ENCODE results near the gene MEI1.

The MEI1 gene

DNA sequence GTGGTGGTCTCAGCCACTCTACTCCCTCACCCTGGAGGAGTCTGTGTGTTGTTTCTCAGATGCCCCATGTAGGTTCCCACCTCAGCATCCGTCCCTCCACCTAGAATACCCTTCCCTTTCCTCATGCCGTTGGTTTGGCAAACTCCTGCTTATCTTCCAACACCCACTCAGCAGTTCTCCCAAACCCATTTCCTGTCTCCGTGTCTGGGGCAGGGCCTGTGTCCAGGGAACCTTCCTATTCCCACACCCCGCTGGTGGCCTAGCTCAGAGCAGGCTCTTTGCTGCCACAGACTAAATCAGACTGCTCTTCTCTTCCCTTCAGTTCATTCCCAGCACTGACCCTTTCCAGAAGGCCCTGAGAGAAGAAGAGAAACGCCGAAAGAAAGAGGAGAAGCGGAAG, 126.1 kb downstream of the MEI1 start:
- no peak overlapping the region for H3K9ac ChIP-seq (ENCODE audit: low read depth, low read length)
- no peak overlapping the region for H3K27ac ChIP-seq (ENCODE audit: low read depth, low read length)
- no peaks in the 10 kb centered on the region for H3K9me3 ChIP-seq (ENCODE audit: insufficient read depth, low read depth, low read length)
- H3K36me3 ChIP-seq (ENCODE audit: insufficient read depth, low read length): 0 out of 2 replicates have a peak, but pooled peaks cover 5% of the 10 kb centered on the region
- H3K4me3 ChIP-seq (ENCODE audit: low read length): no peak overlapping the region
- WGBS: 89% methylated on average over 7 of the region's 7 CpGs
- peaks cover 18% of the 10 kb centered on the region for H3K4me1 ChIP-seq (ENCODE audit: insufficient read depth, low read length)
- no peaks in the 10 kb centered on the region for H3K27me3 ChIP-seq (ENCODE audit: insufficient read depth, low read length)

DNA sequence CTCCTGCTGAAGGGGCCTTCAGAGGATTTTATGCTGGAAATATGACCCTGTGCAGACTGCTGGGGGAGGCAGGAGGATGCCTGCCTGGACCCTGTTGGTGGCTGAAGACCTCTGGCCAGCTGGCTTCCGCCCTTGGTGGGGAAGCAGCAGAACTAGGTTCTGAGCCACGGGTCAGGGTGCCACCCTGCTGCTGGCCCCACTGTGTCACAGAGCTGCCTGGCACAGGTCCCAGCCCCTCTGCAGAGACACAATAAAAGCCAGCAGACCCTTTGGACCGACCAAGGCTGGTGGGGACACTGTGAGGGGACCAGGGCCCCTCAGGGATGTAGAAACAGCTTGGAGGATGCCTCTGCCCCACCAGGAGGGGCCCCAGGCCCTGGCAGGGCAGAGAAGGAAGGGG, 126.7 kb downstream of the MEI1 start:
- H3K4me1 ChIP-seq (ENCODE audit: insufficient read depth, low read length): peaks cover 18% of the 10 kb centered on the region
- H3K4me3 ChIP-seq (ENCODE audit: low read length): no peak overlapping the region
- H3K9me3 ChIP-seq (ENCODE audit: insufficient read depth, low read depth, low read length): no peaks in the 10 kb centered on the region
- 91% methylated on average over 3 of the region's 3 CpGs for WGBS
- no peaks in the 10 kb centered on the region for H3K27me3 ChIP-seq (ENCODE audit: insufficient read depth, low read length)
- H3K36me3 ChIP-seq (ENCODE audit: insufficient read depth, low read length): 0 out of 2 replicates have a peak, but pooled peaks cover 5% of the 10 kb centered on the region
- no peak overlapping the region for H3K27ac ChIP-seq (ENCODE audit: low read depth, low read length)
- H3K9ac ChIP-seq (ENCODE audit: low read depth, low read length): no peak overlapping the region

DNA sequence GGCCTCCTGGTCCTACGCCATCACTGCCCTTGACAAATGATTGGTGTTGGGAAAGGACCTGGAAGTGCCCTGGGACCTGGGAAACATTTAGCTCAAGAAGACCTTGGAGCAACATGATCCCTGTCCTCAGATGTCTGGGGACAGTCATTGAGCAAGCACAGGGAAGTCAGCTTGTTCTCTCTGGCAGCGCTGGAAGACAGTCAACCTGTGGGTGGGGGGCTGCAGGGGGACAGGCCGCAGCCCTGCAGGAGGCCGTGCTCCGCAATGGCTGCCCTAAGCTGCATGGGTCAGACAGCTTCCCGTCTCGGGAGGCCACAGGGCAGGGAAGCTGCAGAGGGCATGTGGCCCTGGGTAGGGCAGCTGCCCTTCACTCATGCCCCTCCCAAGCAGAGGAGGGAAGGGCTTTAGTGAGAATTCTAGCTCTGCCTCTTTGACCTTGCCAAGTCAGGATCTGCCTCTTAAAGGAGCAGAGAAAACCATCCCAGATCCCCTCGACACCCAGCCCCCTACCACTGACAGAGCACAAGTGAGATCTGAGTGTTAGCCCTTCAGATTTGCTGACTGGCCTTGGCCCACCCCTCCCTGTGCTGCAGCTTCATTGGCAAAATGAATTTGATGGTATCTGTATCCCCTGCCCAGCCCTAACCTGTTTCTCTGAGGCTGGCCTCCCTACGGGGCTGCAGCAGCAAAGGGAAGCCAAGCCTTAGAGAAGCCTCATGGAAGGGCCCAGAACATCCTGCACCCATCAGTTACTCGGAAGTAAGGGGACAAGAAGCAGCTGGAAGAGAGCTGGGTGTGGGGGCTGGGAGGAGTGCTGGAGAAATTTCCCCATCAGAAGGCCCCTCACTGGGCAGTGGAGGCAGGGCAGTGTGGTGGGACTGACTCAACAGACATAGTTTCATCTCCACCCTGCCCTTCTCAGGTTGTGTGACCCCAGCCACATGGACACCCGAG, 127.4 kb downstream of the MEI1 start:
- H3K9me3 ChIP-seq (ENCODE audit: insufficient read depth, low read depth, low read length): no peaks in the 10 kb centered on the region
- no peak overlapping the region for H3K9ac ChIP-seq (ENCODE audit: low read depth, low read length)
- H3K4me3 ChIP-seq (ENCODE audit: low read length): no peak overlapping the region
- peaks cover 18% of the 10 kb centered on the region for H3K4me1 ChIP-seq (ENCODE audit: insufficient read depth, low read length)
- WGBS: 87% methylated on average over 11 of the region's 11 CpGs
- H3K36me3 ChIP-seq (ENCODE audit: insufficient read depth, low read length): 0 out of 2 replicates have a peak, but pooled peaks cover 5% of the 10 kb centered on the region
- no peak overlapping the region for H3K27ac ChIP-seq (ENCODE audit: low read depth, low read length)
- H3K27me3 ChIP-seq (ENCODE audit: insufficient read depth, low read length): no peaks in the 10 kb centered on the region

DNA sequence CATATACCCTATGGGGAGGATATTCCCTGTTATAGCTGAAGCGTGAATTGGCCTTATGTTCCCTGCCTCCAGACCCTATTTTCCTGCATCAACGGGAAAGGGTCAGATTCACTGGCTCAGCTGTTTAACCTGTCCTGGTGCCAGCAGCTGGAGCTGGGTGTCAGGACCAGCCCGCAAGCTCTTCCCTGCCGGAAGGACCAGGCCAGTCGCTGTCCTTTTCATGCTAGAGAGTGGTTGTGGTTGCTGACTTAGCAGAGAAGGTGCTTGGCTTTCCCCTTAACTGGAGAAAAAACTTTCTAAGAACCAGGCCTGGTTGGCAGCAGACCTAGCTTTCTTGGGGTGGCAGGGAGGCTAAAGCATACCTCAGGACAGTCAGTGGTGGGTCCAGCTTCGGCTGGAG, 128.4 kb downstream of the MEI1 start:
- Histone ChIP-seq H3K27me3 (ENCODE audit: insufficient read depth, low read length) (no peaks in the 10 kb centered on the region), H3K36me3 (ENCODE audit: insufficient read depth, low read length) (0 out of 2 replicates have a peak, but pooled peaks cover 5% of the 10 kb centered on the region), H3K9ac (ENCODE audit: low read depth, low read length) (no peak overlapping the region), H3K9me3 (ENCODE audit: insufficient read depth, low read depth, low read length) (no peaks in the 10 kb centered on the region), H3K4me3 (ENCODE audit: low read length) (no peak overlapping the region), H3K27ac (ENCODE audit: low read depth, low read length) (no peak overlapping the region), H3K4me1 (ENCODE audit: insufficient read depth, low read length) (peaks cover 18% of the 10 kb centered on the region)
- WGBS: 91% methylated on average over 6 of the region's 6 CpGs

DNA sequence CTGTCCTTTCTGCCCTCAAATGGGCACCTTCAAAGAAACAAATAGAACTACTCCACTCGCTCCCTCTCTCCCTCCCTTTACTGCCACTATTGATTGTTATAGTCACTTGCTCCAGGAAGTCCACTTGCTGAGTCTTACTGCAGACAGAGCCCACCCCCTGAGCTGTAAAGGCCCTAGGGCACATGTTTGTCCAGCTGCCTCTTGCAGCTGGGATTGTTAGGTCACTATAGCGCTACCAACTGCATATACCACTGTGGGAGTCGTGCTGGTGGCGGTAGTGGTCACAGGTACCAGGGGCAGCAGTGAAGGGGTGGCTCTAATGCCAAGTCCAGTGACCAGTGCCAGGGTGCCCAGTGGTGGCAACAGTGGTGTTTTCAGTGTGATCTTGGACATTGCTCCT, 129.2 kb downstream of the MEI1 start:
- H3K27ac ChIP-seq (ENCODE audit: low read depth, low read length): no peak overlapping the region
- WGBS: 93% methylated on average over 4 of the region's 4 CpGs

DNA sequence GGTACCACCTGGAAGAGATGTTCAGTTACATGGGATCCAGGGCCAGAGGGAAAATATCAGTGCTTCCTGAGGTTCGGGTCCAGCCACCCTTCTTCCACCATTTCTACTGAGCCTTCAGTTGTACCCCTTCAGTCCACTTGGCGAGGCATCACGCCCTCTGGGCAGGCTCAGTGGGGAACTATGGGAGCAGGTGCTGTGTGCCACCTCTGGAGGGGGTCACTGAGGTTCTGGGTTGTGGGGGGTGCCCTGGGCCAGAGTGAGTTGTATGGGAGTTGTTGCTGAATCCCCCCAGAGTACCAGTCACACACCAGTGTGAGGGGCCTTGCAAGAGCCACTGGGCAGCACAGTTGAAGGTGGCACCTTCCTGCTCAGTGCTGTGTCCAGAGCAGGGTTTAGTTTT, 130.9 kb downstream of the MEI1 start:
- Histone ChIP-seq H3K9ac (ENCODE audit: low read depth, low read length) (no peak overlapping the region), H3K9me3 (ENCODE audit: insufficient read depth, low read depth, low read length) (no peaks in the 10 kb centered on the region), H3K27ac (ENCODE audit: low read depth, low read length) (no peak overlapping the region), H3K4me1 (ENCODE audit: insufficient read depth, low read length) (peaks cover 18% of the 10 kb centered on the region), H3K27me3 (ENCODE audit: insufficient read depth, low read length) (no peaks in the 10 kb centered on the region), H3K4me3 (ENCODE audit: low read length) (no peak overlapping the region), H3K36me3 (ENCODE audit: insufficient read depth, low read length) (peaks cover 5% of the 10 kb centered on the region; the same call in 1 of the 2 replicates)
- WGBS: 100% methylated on average over 3 of the region's 3 CpGs

More for the DNA sequence above, 129.2 kb downstream of the MEI1 start:
- H3K36me3 ChIP-seq (ENCODE audit: insufficient read depth, low read length): 0 out of 2 replicates have a peak, but pooled peaks cover 2% of the 10 kb centered on the region
- H3K9me3 ChIP-seq (ENCODE audit: insufficient read depth, low read depth, low read length): no peaks in the 10 kb centered on the region
- no peak overlapping the region for H3K4me3 ChIP-seq (ENCODE audit: low read length)
- H3K4me1 ChIP-seq (ENCODE audit: insufficient read depth, low read length): peaks cover 16% of the 10 kb centered on the region
- no peak overlapping the region for H3K9ac ChIP-seq (ENCODE audit: low read depth, low read length)
- no peaks in the 10 kb centered on the region for H3K27me3 ChIP-seq (ENCODE audit: insufficient read depth, low read length)

DNA sequence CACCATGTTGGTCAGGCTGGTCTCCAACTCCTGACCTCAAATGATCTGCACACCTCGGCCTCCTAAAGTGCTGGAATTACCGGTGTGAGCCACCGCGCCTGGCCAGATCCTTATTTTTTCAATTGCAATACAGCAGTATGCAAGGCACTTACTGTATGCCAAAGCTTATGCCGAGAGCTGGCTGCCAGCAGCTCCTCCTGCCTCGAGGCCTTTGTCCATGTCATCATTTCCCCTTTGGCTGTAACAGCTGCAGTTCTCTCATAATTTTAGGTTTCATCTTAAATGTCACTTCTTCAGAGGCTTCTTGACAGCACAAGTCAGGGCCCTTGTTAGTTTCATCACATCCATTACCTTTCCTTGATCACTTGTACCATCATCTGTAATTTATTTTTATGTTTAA, 132.1 kb downstream of the MEI1 start:
- no peak overlapping the region for H3K4me3 ChIP-seq (ENCODE audit: low read length)

DNA sequence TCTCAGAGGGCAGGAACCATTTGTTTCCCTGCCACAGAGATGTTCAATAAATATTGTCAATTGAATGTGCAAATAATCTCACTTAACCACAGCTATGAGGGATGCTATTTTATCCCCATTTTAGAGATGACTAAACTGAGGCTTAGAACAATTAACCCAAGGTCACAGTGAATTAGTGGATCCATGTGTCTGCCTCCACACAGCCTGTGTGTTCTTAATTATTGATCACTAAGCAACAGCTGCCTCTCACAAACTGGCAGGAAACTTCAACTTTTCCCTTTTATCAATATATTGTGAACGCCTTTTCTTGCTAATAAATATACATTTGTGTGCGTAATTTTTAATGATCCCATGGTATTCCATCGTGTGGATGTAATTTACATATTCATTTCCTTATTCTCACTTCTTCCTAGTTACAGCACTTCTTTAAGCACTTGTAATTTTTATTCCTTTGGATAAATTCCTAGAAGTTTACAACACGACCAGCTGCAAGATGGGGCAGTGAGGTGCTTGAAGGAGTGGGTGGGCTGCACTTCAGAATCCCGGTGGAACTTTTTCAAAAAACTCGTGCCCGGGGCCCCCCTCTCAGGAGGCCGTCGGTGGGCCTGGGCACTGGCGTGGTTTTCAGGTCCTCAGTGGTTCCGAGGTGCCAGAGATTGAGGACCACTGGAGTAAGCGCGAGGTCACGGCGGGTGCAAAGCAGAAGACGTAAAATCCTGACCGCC, 132.7 kb downstream of the MEI1 start:
- Histone ChIP-seq H3K27me3 (ENCODE audit: insufficient read depth, low read length) (no peaks in the 10 kb centered on the region), H3K4me1 (ENCODE audit: insufficient read depth, low read length) (peaks cover 11% of the 10 kb centered on the region), H3K27ac (ENCODE audit: low read depth, low read length) (peak overlapping the region; percentile 96), H3K4me3 (ENCODE audit: low read length) (peak overlapping the region; percentile 88), H3K36me3 (ENCODE audit: insufficient read depth, low read length) (peaks cover 21% of the 10 kb centered on the region), H3K9me3 (ENCODE audit: insufficient read depth, low read depth, low read length) (no peaks in the 10 kb centered on the region), H3K9ac (ENCODE audit: low read depth, low read length) (peak overlapping the region; percentile 77)
- WGBS: 6% methylated on average over 14 of the region's 17 CpGs

More for the DNA sequence above, 132.1 kb downstream of the MEI1 start:
- WGBS: 87% methylated on average over 6 of the region's 6 CpGs
- peaks cover 15% of the 10 kb centered on the region for H3K36me3 ChIP-seq (ENCODE audit: insufficient read depth, low read length)
- peaks cover 17% of the 10 kb centered on the region for H3K4me1 ChIP-seq (ENCODE audit: insufficient read depth, low read length)
- H3K27ac ChIP-seq (ENCODE audit: low read depth, low read length): peak overlapping the region; percentile 96; the same call in 1 of the 2 replicates
- H3K27me3 ChIP-seq (ENCODE audit: insufficient read depth, low read length): no peaks in the 10 kb centered on the region
- H3K9me3 ChIP-seq (ENCODE audit: insufficient read depth, low read depth, low read length): no peaks in the 10 kb centered on the region
- H3K9ac ChIP-seq (ENCODE audit: low read depth, low read length): no peak overlapping the region

DNA sequence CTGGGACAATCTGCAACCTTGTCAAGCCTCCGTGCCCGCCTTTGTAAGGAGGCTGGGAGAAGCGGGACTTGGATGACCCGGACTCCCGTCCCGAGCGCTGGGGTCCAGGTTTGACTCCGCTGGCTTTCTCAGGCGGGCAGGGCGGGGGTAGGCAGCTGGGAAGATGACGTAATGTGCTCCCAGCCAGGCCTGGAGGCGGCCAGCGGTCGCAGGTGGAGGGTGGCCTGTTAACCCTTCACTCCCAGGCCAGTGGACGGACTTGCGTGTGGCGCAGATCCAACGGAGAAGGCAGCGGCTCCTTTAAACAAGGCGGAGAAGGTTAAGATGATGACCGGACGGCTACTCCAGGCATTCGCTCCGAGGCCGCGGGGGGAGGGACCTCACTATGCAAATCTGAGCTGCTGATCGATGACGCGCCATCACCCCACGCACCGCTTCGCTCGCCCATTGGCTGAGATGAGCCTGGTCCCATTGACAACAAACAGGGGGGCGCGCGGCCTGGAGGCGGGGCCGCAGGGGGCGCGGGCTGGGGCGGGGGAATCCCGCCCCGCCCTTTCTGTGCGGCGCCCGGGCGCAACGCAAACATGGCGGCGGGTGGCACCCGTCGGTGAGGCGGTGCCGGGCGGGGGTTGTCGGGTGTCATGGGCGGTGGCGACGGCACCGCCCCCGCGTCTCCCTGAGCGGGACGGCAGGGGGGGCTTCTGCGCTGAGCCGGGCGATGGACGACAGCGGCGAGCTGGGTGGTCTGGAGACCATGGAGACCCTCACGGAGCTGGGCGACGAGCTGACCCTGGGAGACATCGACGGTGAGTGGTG, 133.5 kb downstream of the MEI1 start, which contains the start of gene SREBF2:
TSS of gene SREBF2 (plus strand) at position 553 of the 816 bp plus-strand sequence. CDS start at position 719, 166 bp downstream.
- peak within 1 kb of the TSS; percentile 96 for H3K27ac ChIP-seq (ENCODE audit: low read depth, low read length)
- under 1% methylated on average over 75 of the region's 75 CpGs for WGBS
- H3K9me3 ChIP-seq (ENCODE audit: insufficient read depth, low read depth, low read length): no peaks in the 10 kb centered on the region
- H3K9ac ChIP-seq (ENCODE audit: low read depth, low read length): peak within 1 kb of the TSS; percentile 89
- no peaks in the 10 kb centered on the region for H3K27me3 ChIP-seq (ENCODE audit: insufficient read depth, low read length)
- H3K4me1 ChIP-seq (ENCODE audit: insufficient read depth, low read length): peaks cover 10% of the 10 kb centered on the region
- H3K36me3 ChIP-seq (ENCODE audit: insufficient read depth, low read length): peaks cover 22% of the 10 kb centered on the region
- H3K4me3 ChIP-seq (ENCODE audit: low read length): peak within 1 kb of the TSS; percentile 88

DNA sequence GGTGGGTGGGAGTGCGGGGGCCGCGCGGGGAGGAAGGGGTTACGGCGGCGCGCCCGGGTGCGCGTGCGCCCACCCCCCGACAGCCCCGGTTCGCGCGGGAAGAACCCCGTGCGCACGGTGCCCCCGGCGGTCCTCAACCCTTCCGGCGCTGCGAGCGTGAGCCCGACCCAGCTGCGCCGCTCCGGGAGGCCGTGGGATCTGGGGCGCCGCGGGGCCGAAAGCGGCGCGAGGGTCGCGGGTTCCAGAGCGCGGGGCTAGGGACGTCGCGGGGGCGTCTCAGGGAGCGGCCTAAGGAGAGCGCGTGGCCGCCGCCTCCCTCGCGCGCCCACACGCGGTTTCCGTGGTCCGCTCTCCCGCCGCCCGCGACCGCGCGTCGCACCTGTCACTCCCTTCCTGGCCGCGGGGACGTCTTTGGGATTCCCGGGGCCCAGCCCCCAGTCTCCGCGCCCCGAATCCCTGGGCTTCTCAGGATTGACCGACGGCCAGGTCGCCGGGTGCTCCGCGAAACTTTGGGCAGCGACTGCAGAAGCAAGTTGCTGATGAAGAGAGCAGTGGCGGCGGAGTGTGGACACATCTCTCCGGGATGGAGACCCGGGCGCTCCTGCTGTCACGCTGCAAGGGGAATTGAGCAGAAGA, 134.2 kb downstream of the MEI1 start:
- H3K9ac ChIP-seq (ENCODE audit: low read depth, low read length): peak overlapping the region; percentile 89
- peaks cover 10% of the 10 kb centered on the region for H3K4me1 ChIP-seq (ENCODE audit: insufficient read depth, low read length)
- H3K36me3 ChIP-seq (ENCODE audit: insufficient read depth, low read length): peaks cover 29% of the 10 kb centered on the region
- no peaks in the 10 kb centered on the region for H3K9me3 ChIP-seq (ENCODE audit: insufficient read depth, low read depth, low read length)
- under 1% methylated on average over 86 of the region's 86 CpGs for WGBS
- H3K4me3 ChIP-seq (ENCODE audit: low read length): peak overlapping the region; percentile 88
- no peaks in the 10 kb centered on the region for H3K27me3 ChIP-seq (ENCODE audit: insufficient read depth, low read length)
- peak overlapping the region; percentile 96 for H3K27ac ChIP-seq (ENCODE audit: low read depth, low read length)
